IgD-negative memory B cell (primary cell): ENCODE measurements around the gene MARVELD3. TPM values are rescaled to one million over a fixed set of nuclear protein-coding genes. Genes with fewer than 3 reads are reported as not detected.
"Not testable (repeated sequence)": the region's sequence is repeated elsewhere in the genome, so short reads cannot be mapped to it uniquely, and the experiment has no call there.

Experiments
- H3K27ac Mint-ChIP-seq, 3 donors: one replicate each; pipeline ENCODE4 v1.8.0; 2020 to 2022; ENCODE audit warnings: mild to moderate bottlenecking in 3 of 3, mixed read lengths in 3 of 3, moderate library complexity in 1 of 3
- H3K27me3 Mint-ChIP-seq: one replicate; pipeline ENCODE4 v1.8.0; 2021; ENCODE audit warnings: mixed read lengths
- H3K36me3 Mint-ChIP-seq: one replicate; pipeline ENCODE4 v1.8.0; 2020; ENCODE audit warnings: mild to moderate bottlenecking, mixed read lengths
- H3K4me1 Mint-ChIP-seq, 3 donors: one replicate each; pipeline ENCODE4 v1.8.0; 2020 to 2022; ENCODE audit warnings: mixed read lengths in 3 of 3, mild to moderate bottlenecking in 1 of 3
- H3K4me3 Mint-ChIP-seq, 4 donors: one replicate each; pipeline ENCODE4 v1.8.0; 2020 to 2022; ENCODE audit warnings: mild to moderate bottlenecking in 4 of 4, mixed read lengths in 4 of 4, moderate library complexity in 3 of 4
- H3K9me3 Mint-ChIP-seq, 3 donors: one replicate each; pipeline ENCODE4 v1.8.0; 2020 to 2021; ENCODE audit warnings: mixed read lengths in 3 of 3, mild to moderate bottlenecking in 1 of 3
- polyA plus RNA-seq: library from polyadenylated mRNA; unstranded; fragments of 300-500 nt; fragmentation: Illumina TruSeq; gene quantifications from one replicate; pipeline ENCODE4 v1.2.3, GENCODE V29; 2021

MARVELD3 gene
- polyA plus RNA-seq, 1 donor from 2014 or later = not detected

DNA sequence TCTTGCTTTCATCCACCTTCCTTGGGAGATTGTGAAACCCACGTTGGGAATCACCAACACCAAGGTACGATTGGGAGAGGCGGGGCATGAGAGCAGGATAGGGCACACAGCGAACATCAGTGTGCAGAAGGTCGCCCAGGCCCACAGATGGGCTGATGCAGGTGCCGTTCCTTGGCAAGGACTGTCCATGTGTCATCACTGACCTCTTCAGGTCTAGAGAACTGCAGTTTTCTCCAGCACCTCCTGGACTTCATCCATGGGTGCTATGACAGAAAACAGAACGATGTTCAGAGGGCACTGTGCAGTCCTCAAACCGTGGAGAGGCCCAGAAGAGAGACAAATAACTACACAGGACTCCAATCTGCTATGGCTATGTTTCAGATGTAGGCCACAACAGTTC, 25.2 kb upstream of the MARVELD3 start:
- H3K4me3 Mint-ChIP-seq = no peak overlapping the region
- H3K4me1 Mint-ChIP-seq = no peaks in the 10 kb centered on the region
- H3K27me3 Mint-ChIP-seq = peaks cover 6% of the 10 kb centered on the region
- peaks cover 1% of the 10 kb centered on the region for H3K36me3 Mint-ChIP-seq
- peak overlapping the region in 1 of 3 donors; percentile 12 for H3K27ac Mint-ChIP-seq
- H3K9me3 Mint-ChIP-seq = no peaks in the 10 kb centered on the region

DNA sequence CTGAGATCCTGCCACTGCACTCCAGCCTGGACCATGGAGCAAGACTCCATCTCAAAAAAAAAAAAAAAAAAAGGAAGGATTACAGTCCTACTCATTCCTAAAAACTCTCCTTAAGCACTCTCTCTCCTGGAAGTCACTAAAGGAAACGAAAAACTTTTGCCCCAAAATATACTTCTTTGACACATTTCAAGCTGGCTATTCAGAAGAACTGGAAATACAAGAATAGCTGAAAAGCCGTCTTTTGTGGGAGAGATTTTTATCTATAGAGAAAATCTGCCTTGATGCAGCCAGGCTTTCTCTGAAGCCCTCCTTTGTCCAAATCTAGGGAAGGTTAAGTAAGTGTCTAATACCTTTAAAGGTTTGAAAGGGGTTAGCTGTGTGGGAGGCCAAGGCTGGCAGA, 16.9 kb upstream of the MARVELD3 start:
- H3K27ac Mint-ChIP-seq = no peak overlapping the region
- peaks cover 3% of the 10 kb centered on the region for H3K36me3 Mint-ChIP-seq
- H3K9me3 Mint-ChIP-seq = no peaks in the 10 kb centered on the region
- H3K4me3 Mint-ChIP-seq = no peak overlapping the region
- no peaks in the 10 kb centered on the region for H3K27me3 Mint-ChIP-seq
- H3K4me1 Mint-ChIP-seq = peaks cover 8 to 13% (median 9%) of the 10 kb centered on the region in 3 donors

DNA sequence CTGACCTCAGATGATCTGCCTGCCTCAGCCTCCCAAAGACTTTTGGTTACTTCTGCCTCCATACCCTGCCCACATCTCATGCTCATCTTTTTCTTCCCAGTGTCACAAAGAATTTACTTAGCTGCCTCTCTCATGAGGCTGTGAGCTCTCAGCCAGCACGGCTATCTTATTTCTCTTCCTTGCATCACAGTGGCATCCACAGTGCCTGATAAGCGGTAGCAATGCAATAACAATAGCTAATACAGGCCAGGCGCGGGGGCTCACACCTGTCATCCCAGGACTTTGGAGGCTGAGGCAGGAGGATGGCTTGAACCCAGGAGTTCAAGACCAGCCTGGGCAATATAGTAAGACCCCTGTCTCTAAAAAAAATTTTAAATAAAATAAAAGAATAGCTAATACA, 15.5 kb upstream of the MARVELD3 start:
- Mint-ChIP-seq H3K4me1 (peaks cover 8 to 13% (median 9%) of the 10 kb centered on the region in 3 donors), H3K27ac (peak overlapping the region in 1 of 3 donors; percentile 10), H3K9me3 (no peaks in the 10 kb centered on the region), H3K4me3 (no peak overlapping the region), H3K27me3 (no peaks in the 10 kb centered on the region), H3K36me3 (peaks cover 3% of the 10 kb centered on the region)

DNA sequence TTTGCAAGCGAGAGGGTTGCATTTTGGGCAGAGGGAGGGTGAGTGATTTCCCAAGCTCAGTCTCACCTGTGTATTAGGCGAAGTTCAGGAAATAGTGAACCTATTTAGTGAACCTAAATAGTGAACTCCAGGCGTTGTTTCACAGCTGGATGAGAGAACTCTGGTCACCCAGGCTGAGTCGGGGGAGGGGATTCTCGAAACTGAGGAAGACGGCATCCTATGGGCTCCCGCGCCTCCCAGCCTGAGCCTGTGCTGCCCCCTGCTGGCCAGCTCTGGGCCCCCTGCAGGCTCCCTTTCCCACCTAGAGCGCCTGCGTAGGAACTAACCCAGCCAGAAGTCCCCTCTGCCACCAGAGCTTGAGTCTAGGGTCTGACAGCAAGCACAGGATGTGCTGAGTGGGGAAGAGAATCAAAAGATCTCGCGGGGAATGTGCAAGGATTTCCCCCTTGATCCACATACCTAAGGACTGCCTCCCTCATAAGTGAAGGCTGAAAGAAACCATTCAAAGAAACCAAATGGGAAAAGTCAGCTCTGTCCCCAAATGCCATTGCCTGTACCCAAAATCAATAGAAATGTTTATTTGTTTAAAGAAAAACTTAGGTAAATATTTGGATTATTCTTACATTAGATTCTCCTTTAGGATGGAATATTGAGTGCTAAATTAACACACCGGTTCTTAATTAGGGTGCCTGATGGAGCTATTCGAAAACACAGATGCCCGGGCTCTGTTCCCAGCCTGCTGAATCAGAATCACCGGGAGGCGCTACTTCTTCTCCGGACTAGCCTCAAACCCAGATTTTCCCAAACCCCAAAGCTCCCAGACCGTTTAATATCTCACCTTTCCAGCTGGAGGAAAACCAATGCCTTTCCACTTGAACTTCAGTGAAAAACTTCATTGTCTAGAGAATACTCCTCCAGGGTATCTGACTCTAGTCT, 14.8 kb upstream of the MARVELD3 start:
- H3K4me1 Mint-ChIP-seq = peaks cover 8 to 13% (median 9%) of the 10 kb centered on the region in 3 donors
- H3K27me3 Mint-ChIP-seq = no peaks in the 10 kb centered on the region
- peak overlapping the region in 1 of 3 donors; percentile 62 for H3K27ac Mint-ChIP-seq
- peak overlapping the region in 2 of 4 donors; percentile 45 to 79 for H3K4me3 Mint-ChIP-seq
- peaks cover 3% of the 10 kb centered on the region for H3K36me3 Mint-ChIP-seq
- no peaks in the 10 kb centered on the region for H3K9me3 Mint-ChIP-seq

DNA sequence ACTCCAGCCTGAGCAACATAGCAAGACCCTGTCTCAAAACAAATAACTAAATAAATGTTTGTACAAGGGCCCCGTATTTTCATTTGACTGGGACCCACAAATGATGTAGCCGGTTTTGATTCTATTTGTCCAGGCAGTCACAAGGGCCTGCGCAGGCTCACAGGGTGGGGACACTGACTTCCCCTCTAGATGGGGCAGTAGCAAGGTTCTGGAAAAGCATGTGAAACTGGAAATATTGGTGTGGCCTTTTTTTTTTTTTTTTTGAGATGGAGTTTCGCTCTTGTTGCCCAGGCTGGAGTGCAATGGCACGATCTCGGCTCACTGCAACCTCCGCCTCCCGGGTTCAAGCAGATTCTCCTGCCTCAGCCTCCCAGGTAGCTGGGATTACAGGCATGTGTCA, 11.0 kb upstream of the MARVELD3 start:
- not testable (repeated sequence) for H3K27ac Mint-ChIP-seq, H3K4me1 Mint-ChIP-seq, H3K36me3 Mint-ChIP-seq, H3K9me3 Mint-ChIP-seq, H3K4me3 Mint-ChIP-seq, H3K27me3 Mint-ChIP-seq

DNA sequence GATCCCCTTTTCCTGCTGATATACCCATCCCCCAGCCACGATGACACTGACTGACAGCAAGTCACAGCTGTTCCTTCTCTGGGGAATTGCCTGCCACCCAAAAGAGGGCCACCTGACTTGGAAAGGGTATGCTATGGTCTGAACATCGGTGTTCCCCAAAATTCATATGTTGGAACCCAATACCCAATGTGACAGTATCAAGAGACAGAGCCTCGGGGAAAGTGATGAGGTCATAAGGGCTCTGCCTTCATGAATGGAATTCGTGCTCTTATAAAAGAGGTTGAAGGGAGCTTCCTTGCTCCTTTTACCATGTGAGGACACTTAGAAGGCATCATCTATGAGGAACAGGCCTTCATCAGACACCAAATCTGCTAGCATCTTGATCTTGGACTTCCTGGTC, 7.6 kb upstream of the MARVELD3 start:
- H3K27me3 Mint-ChIP-seq = peaks cover 5% of the 10 kb centered on the region
- peaks cover 2% of the 10 kb centered on the region for H3K36me3 Mint-ChIP-seq
- peaks cover 0 to 7% (median 0%) of the 10 kb centered on the region in 3 donors for H3K4me1 Mint-ChIP-seq
- no peaks in the 10 kb centered on the region for H3K9me3 Mint-ChIP-seq
- no peak overlapping the region for H3K4me3 Mint-ChIP-seq
- H3K27ac Mint-ChIP-seq = no peak overlapping the region

DNA sequence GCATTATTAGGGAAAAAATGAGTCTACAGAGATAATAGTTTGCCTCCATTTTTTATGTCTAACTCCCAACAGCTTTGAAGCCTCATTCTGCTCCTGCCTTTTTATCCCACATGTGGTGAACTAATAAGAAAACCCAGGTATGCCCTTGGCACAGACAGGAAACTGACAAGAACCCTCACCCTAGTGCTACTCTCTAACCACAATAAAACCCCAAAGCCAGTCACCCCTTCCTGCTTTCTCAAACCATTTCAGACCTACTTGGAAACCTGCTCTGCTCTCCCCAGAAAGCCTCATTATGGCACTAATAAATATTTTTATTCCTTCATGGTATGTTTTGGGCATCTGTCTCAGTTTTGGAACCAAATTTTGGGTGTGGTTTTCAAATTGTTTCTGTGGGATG, 3.9 kb upstream of the MARVELD3 start:
- peak overlapping the region in 1 of 4 donors; percentile 72 for H3K4me3 Mint-ChIP-seq
- no peak overlapping the region for H3K27ac Mint-ChIP-seq

DNA sequence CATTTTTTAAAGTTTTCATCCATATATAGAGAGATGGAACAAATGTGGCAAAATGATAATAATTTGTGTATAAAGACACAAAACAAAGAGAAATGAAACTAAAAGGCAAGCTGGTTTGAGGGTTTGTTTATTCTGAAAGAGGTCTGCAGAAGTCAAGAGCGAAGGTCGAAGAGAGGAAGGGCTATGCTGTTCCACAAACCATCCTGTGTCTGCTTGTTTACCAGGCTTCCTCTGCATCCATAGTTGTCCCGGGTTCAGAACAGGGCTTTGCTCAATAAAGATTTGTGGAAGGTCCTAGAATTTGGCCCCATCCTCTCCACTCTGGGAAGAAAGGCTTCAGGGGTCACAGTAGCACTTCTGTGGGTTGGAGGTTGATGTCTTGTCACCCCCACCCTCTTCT, 2.4 kb upstream of the MARVELD3 start:
- Mint-ChIP-seq H3K4me1 (peaks cover 0 to 8% (median 2%) of the 10 kb centered on the region in 3 donors), H3K27ac (no peak overlapping the region), H3K4me3 (no peak overlapping the region), H3K27me3 (peaks cover 5% of the 10 kb centered on the region), H3K9me3 (no peaks in the 10 kb centered on the region), H3K36me3 (no peaks in the 10 kb centered on the region)

More for the DNA sequence above, 3.9 kb upstream of the MARVELD3 start:
- Mint-ChIP-seq H3K4me1 (peaks cover 0 to 8% (median 2%) of the 10 kb centered on the region in 3 donors), H3K27me3 (peaks cover 8% of the 10 kb centered on the region), H3K9me3 (no peaks in the 10 kb centered on the region), H3K36me3 (peaks cover 2% of the 10 kb centered on the region)

DNA sequence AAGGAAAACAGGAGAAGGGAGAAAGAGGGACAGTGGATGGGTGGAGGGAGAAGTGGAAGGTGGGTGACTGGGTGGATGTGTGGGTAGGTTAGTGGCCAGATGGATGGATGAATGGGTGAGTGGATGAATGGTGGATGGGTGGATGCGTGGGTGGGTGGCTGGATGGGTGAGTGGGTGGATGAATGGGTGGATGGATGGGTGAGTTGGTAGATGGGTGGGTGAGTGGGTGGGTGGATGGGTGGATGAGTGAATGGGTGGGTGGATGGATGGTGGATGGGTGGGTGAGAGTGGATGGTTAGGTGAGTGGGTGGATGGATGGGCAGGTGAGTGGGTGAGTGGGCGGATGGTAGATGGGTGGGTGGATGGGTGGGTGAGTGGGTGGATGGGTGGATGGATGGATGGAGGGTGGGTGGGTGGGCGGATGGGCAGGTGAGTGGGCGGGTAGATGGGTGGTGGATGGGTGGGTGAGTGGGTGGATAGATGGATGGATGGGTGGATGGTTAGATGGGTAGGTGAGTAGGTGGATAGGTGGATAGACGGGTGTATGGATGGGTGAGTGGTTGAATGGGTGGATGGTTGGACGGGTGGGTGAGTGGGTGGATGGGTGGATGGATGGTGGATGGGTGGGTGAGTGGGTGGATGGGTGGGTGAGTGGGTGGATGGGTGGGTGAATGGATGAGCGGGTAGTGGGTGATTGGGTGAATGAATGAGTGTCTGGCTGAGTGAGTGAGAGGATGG, 702 bp upstream of the MARVELD3 start:
- Mint-ChIP-seq H3K4me1 (peaks cover 0 to 8% (median 2%) of the 10 kb centered on the region in 3 donors), H3K27me3 (peaks cover 5% of the 10 kb centered on the region), H3K9me3 (no peaks in the 10 kb centered on the region), H3K4me3 (peak overlapping the region in 2 of 4 donors; percentile 18 to 35), H3K36me3 (peaks cover 2% of the 10 kb centered on the region), H3K27ac (no peak overlapping the region)

DNA sequence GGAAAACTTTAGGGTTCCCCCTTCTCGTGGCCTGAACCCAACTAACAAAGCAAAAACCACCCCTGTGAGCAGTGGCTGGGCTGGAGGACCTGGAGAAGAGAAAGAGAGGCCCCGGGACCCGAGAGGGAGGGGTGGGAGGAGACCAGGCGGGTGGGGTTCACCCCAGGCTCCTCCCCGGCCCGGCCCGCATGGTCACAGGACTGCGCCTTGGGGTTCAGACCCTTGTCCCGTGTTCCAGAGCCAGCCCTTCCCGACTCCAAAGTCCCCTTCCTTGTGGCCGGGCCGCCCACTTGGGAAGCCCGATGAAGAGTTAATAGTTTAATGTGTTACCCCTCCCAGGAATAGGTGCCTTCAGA, 852 bp downstream of the MARVELD3 start:
- peaks cover 0 to 7% (median 2%) of the 10 kb centered on the region in 3 donors for H3K4me1 Mint-ChIP-seq
- H3K9me3 Mint-ChIP-seq = no peaks in the 10 kb centered on the region
- H3K27ac Mint-ChIP-seq = no peak overlapping the region
- H3K36me3 Mint-ChIP-seq = peaks cover 2% of the 10 kb centered on the region
- peaks cover 5% of the 10 kb centered on the region for H3K27me3 Mint-ChIP-seq
- peak overlapping the region; percentile 29 to 78 (median 58) for H3K4me3 Mint-ChIP-seq

DNA sequence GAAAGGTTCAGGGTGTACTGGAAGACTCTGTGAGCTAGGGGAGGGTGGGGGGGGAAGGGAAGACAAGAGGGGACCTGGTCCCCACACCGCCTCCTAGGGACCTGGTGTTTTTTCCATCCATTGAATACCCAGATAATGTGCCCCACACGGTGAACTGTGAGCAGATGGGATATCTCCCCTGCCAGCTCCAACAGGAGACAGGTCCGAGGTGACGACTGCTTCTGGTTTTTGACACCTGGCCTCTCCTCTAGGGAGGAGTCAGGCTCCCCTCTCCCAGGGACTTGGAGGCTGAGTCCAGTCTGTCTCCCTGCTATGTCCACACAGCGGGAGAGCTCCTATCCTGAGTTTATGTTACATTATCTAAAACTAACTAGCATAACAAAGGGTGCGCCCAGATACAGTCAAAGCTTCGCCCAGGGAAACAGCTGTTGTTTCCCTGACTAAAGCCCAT, 1.8 kb downstream of the MARVELD3 start:
- H3K9me3 Mint-ChIP-seq = no peaks in the 10 kb centered on the region
- H3K4me3 Mint-ChIP-seq = peak overlapping the region in 1 of 4 donors; percentile 66
- no peak overlapping the region for H3K27ac Mint-ChIP-seq
- H3K27me3 Mint-ChIP-seq = peaks cover 5% of the 10 kb centered on the region
- H3K36me3 Mint-ChIP-seq = peaks cover 2% of the 10 kb centered on the region
- H3K4me1 Mint-ChIP-seq = peaks cover 0 to 2% (median 1%) of the 10 kb centered on the region in 3 donors

DNA sequence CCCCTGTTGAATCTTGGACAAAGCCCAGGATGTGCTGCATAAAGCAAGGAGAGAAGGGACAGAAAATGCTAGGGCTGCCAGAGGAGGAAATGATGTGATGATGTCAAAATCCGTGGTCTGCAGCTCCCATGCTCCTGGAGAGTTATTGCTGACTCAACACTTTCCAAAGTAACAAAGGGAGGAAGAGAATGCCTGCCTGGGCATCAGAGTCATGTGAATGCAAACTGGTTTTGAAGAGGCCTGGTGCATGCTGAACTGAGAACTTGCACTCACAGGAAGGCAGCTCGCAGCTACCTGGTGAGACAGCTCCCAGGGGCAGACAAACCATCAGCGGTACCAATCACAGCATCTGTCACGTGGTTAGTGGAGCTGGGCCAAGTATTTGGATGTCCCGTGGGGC, 2.8 kb downstream of the MARVELD3 start:
- Mint-ChIP-seq H3K9me3 (no peaks in the 10 kb centered on the region), H3K4me1 (peaks cover 0 to 2% (median 1%) of the 10 kb centered on the region in 3 donors), H3K4me3 (no peak overlapping the region), H3K27me3 (peaks cover 5% of the 10 kb centered on the region), H3K27ac (no peak overlapping the region), H3K36me3 (peaks cover 2% of the 10 kb centered on the region)

DNA sequence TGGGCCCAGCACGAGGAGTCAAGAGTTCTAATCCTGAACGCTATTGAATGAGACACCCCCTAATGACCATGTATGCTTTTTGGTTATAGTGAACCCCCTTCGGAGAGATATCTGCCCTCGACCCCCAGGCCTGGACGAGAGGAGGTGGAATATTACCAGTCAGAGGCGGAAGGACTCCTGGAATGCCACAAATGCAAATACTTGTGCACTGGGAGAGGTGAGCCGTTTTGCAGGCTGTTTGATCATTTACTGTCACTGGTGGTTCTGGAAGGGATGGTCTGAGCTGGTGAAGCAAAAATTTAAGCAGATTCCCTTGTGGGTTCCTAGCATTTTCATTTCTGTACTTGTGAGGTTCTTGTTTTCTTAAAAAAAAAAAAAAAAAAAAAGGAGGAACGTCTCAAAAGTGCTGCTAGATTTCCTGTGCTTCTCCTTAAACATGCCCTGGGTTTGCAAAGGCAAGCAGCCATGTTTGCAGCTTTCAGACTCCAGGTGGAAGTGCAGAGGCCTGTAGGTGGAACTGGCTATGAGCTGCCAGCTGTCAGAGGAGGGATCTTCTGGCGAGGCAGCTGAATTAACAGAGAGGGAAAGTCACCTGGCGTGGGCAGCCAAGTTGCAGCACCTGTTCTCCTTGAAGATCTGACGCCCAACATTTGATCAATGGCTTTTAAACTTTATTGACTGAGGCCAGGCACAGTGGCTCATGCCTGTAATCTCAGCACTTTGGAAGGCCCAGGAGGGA, 3.5 kb downstream of the MARVELD3 start:
- no peak overlapping the region for H3K4me3 Mint-ChIP-seq
- peaks cover 0 to 2% (median 1%) of the 10 kb centered on the region in 3 donors for H3K4me1 Mint-ChIP-seq
- no peak overlapping the region for H3K27ac Mint-ChIP-seq
- peaks cover 2% of the 10 kb centered on the region for H3K36me3 Mint-ChIP-seq
- peaks cover 5% of the 10 kb centered on the region for H3K27me3 Mint-ChIP-seq
- no peaks in the 10 kb centered on the region for H3K9me3 Mint-ChIP-seq

DNA sequence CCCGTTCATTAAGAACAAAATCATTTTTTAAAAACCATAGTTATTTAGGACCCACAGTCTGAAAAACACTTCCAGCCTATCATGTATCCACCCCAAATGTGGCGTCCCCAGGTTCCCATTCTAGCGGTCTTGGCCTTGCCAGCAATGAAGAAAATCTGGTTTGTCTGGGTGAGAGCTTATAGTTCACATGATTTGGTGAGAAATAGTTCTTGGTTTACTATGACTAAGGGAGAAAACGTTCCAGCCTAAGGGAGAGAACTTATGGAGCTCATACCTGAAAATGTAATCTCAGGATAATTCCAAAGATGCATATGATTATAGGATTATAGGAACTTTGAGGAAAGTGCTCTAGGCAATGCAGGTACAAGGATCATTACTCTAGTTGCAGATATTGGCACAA, 4.8 kb downstream of the MARVELD3 start:
- H3K27ac Mint-ChIP-seq = no peak overlapping the region
- peaks cover 0 to 2% (median 1%) of the 10 kb centered on the region in 3 donors for H3K4me1 Mint-ChIP-seq
- H3K36me3 Mint-ChIP-seq = peaks cover 2% of the 10 kb centered on the region
- H3K9me3 Mint-ChIP-seq = no peaks in the 10 kb centered on the region
- no peak overlapping the region for H3K4me3 Mint-ChIP-seq
- peaks cover 4% of the 10 kb centered on the region for H3K27me3 Mint-ChIP-seq

DNA sequence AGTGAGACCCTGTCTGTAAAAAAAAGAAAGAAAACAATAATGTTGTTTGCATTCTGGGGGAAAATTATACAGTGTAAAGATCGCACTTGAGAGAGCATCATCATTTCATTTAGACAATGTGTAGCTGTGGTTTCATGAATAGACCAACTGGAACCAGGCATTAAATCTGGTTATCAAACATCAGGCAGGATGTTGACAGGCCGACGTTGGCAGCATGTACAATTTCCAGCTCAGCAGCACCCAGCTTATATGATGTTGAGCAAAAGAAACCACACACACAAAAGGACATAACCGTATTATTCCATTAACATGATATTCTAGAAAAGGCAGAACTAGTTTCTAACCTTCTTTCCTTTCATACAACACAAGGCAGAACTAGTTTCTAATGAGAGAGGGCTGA, 5.8 kb downstream of the MARVELD3 start:
- Mint-ChIP-seq H3K27ac (no peak overlapping the region), H3K4me3 (no peak overlapping the region), H3K27me3 (peaks cover 2% of the 10 kb centered on the region), H3K9me3 (no peaks in the 10 kb centered on the region), H3K4me1 (no peaks in the 10 kb centered on the region), H3K36me3 (peaks cover 2% of the 10 kb centered on the region)
